Regular cardiac myocyte (primary cell): Measurements from ENCODE around the gene EDN2. TPM values are rescaled to one million over a fixed set of nuclear protein-coding genes. Genes with fewer than 3 reads are reported as not detected.

Experiments used
- total RNA-seq: library from RNA; depleted of rRNA; stranded (reverse); fragments of >200 nt; gene quantifications from 2 replicates; pipeline ENCODE4 v1.2.3, GENCODE V29; 2014

EDN2 gene
- total RNA-seq: 0.28 TPM in 1 of 2 replicates, not detected in the other

GRCh38 chr1:41484402-41485241, at the start of gene EDN2:
EDN2 (minus strand) TSS chr1:41484683; CDS start chr1:41484601, 82 bp downstream.

Other genes starting within 250 kb of the EDN2 start
- gene SCMH1, start 242.4 kb downstream of the EDN2 start, total RNA-seq: 6.5 and 8.2 TPM in 2 replicates
- gene FOXO6, start 123.2 kb downstream of the EDN2 start, total RNA-seq: under 0.01 TPM in 1 of 2 replicates, not detected in the other